ENCODE measurements around the gene ZGLP1. TPM values are rescaled to one million over a fixed set of nuclear protein-coding genes. Genes with fewer than 3 reads are reported as not detected.

Gene ZGLP1
- polyA plus RNA-seq, 1 experiment = 0.62 TPM

DNA sequence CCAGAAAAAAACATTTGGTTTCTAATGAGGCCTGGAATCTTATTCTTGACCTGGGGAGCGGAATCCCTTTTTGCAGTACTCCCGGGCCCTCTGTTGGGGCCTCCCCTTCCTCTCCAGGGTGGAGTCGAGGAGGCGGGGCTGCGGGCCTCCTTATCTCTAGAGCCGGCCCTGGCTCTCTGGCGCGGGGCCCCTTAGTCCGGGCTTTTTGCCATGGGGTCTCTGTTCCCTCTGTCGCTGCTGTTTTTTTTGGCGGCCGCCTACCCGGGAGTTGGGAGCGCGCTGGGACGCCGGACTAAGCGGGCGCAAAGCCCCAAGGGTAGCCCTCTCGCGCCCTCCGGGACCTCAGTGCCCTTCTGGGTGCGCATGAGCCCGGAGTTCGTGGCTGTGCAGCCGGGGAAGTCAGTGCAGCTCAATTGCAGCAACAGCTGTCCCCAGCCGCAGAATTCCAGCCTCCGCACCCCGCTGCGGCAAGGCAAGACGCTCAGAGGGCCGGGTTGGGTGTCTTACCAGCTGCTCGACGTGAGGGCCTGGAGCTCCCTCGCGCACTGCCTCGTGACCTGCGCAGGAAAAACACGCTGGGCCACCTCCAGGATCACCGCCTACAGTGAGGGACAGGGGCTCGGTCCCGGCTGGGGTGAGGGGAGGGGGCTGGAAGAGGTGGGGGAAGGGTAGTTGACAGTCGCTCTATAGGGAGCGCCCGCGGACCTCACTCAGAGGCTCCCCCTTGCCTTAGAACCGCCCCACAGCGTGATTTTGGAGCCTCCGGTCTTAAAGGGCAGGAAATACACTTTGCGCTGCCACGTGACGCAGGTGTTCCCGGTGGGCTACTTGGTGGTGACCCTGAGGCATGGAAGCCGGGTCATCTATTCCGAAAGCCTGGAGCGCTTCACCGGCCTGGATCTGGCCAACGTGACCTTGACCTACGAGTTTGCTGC is 22.5 kb downstream of the ZGLP1 start, which contains the start of gene ICAM4:
TSS of gene ICAM4 (plus strand) at position 153 of the 935 bp plus-strand sequence. CDS start at position 211, 58 bp downstream.
- POLR2A ChIA-PET = interaction anchor here (0.7 to 1.4 kb wide), 5 partner anchors 10 to 47 kb away, joined by 3 to 12 read pairs (median 5); partner anchors contain the start of genes ICAM1 and RAVER1

DNA sequence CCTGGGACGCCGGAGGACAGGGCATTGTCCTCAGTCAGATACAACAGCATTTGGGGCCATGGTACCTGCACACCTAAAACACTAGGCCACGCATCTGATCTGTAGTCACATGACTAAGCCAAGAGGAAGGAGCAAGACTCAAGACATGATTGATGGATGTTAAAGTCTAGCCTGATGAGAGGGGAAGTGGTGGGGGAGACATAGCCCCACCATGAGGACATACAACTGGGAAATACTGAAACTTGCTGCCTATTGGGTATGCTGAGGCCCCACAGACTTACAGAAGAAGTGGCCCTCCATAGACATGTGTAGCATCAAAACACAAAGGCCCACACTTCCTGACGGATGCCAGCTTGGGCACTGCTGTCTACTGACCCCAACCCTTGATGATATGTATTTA is 24.2 kb downstream of the ZGLP1 start:
- H3K27ac ChIP-seq (ENCODE audit: low read depth, low read length) = no peak overlapping the region
- H3K27me3 ChIP-seq (ENCODE audit: control insufficient read depth, insufficient read depth, low read length) = no peaks in the 10 kb centered on the region
- POLR2A ChIA-PET = interaction anchor here (1.2 to 1.4 kb wide), 3 partner anchors 8 to 49 kb away, joined by 5 to 12 read pairs (median 11); partner anchors contain the start of genes ICAM1 and RAVER1
- CTCF ChIA-PET = interaction anchor here (1.1 to 2.1 kb wide), 3 partner anchors 16 to 132 kb away, joined by 3 to 8 read pairs (median 4); no protein-coding TSS in a partner anchor
- TF ChIP-seq, protein P1, sequence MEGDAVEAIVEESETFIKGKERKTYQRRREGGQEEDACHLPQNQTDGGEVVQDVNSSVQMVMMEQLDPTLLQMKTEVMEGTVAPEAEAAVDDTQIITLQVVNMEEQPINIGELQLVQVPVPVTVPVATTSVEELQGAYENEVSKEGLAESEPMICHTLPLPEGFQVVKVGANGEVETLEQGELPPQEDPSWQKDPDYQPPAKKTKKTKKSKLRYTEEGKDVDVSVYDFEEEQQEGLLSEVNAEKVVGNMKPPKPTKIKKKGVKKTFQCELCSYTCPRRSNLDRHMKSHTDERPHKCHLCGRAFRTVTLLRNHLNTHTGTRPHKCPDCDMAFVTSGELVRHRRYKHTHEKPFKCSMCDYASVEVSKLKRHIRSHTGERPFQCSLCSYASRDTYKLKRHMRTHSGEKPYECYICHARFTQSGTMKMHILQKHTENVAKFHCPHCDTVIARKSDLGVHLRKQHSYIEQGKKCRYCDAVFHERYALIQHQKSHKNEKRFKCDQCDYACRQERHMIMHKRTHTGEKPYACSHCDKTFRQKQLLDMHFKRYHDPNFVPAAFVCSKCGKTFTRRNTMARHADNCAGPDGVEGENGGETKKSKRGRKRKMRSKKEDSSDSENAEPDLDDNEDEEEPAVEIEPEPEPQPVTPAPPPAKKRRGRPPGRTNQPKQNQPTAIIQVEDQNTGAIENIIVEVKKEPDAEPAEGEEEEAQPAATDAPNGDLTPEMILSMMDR (IDR thresholded peaks at IDR 0.05; ENCODE audit: low read depth, low read length) = no peak
- no peak overlapping the region for H3K4me3 ChIP-seq (ENCODE audit: low read depth, low read length)
- no peaks in the 10 kb centered on the region; the same call in 1 of the 2 replicates for H3K9me3 ChIP-seq (ENCODE audit: control insufficient read depth, insufficient read depth, low read length)
- no peak for DNase-seq (ENCODE audit: low read depth, low spot score)

More for the DNA sequence above, 22.5 kb downstream of the ZGLP1 start, which contains the start of gene ICAM4:
- peak within 1 kb of the TSS; percentile 7; the same call in 1 of the 2 replicates for H3K4me3 ChIP-seq (ENCODE audit: low read depth, low read length)
- DNase-seq (ENCODE audit: low read depth, low spot score) = no peak
- TF ChIP-seq, protein P1 (IDR thresholded peaks at IDR 0.05; ENCODE audit: low read depth, low read length) = no peak
- no peaks in the 10 kb centered on the region for H3K27me3 ChIP-seq (ENCODE audit: control insufficient read depth, insufficient read depth, low read length)
- H3K9me3 ChIP-seq (ENCODE audit: control insufficient read depth, insufficient read depth, low read length) = no peaks in the 10 kb centered on the region; the same call in 1 of the 2 replicates
- peak within 1 kb of the TSS; percentile 21 for H3K27ac ChIP-seq (ENCODE audit: low read depth, low read length)
- CTCF ChIA-PET = interaction anchor here (0.7 to 2.1 kb wide), 4 partner anchors 18 to 161 kb away, joined by 3 to 8 read pairs (median 4); no protein-coding TSS in a partner anchor

DNA sequence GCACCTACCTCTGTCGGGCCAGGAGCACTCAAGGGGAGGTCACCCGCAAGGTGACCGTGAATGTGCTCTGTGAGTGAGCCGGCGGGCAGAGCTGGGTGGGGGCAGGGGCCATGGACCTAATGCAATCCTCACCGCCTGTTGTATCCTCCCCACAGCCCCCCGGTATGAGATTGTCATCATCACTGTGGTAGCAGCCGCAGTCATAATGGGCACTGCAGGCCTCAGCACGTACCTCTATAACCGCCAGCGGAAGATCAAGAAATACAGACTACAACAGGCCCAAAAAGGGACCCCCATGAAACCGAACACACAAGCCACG is 24.7 kb downstream of the ZGLP1 start:
- no peaks in the 10 kb centered on the region; the same call in 1 of the 2 replicates for H3K9me3 ChIP-seq (ENCODE audit: control insufficient read depth, insufficient read depth, low read length)
- no peak overlapping the region for H3K4me3 ChIP-seq (ENCODE audit: low read depth, low read length)
- ChIA-PET CTCF (interaction anchor here (2.1 kb wide), 1 partner anchor 104 kb away, joined by 8 read pairs; no protein-coding TSS in a partner anchor), POLR2A (no interaction called here)
- H3K27ac ChIP-seq (ENCODE audit: low read depth, low read length) = no peak overlapping the region
- no peaks in the 10 kb centered on the region for H3K27me3 ChIP-seq (ENCODE audit: control insufficient read depth, insufficient read depth, low read length)
- no peak for DNase-seq (ENCODE audit: low read depth, low spot score)
- TF ChIP-seq, protein P1 (IDR thresholded peaks at IDR 0.05; ENCODE audit: low read depth, low read length) = no peak

DNA sequence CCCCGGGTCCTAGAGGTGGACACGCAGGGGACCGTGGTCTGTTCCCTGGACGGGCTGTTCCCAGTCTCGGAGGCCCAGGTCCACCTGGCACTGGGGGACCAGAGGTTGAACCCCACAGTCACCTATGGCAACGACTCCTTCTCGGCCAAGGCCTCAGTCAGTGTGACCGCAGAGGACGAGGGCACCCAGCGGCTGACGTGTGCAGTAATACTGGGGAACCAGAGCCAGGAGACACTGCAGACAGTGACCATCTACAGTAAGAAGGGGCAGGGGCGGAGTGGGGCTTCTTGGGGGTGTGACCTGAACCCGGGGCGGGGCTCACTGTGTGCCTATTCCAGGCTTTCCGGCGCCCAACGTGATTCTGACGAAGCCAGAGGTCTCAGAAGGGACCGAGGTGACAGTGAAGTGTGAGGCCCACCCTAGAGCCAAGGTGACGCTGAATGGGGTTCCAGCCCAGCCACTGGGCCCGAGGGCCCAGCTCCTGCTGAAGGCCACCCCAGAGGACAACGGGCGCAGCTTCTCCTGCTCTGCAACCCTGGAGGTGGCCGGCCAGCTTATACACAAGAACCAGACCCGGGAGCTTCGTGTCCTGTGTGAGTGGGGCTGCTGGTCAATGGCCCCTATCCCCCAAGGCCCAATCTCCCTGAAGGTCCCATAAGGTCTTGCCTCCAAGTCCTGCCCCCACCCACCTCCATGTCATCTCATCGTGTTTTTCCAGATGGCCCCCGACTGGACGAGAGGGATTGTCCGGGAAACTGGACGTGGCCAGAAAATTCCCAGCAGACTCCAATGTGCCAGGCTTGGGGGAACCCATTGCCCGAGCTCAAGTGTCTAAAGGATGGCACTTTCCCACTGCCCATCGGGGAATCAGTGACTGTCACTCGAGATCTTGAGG is 25.3 kb downstream of the ZGLP1 start:
- ChIA-PET POLR2A (no interaction called here), CTCF (no interaction called here)
- TF ChIP-seq, protein P1 (IDR thresholded peaks at IDR 0.05; ENCODE audit: low read depth, low read length) = no peak
- Histone ChIP-seq H3K4me3 (ENCODE audit: low read depth, low read length) (no peak overlapping the region), H3K27ac (ENCODE audit: low read depth, low read length) (no peak overlapping the region), H3K27me3 (ENCODE audit: control insufficient read depth, insufficient read depth, low read length) (no peaks in the 10 kb centered on the region), H3K9me3 (ENCODE audit: control insufficient read depth, insufficient read depth, low read length) (no peaks in the 10 kb centered on the region; the same call in 1 of the 2 replicates)
- DNase-seq (ENCODE audit: low read depth, low spot score) = no peak

Measured in AG04450 (cell line).